Superior temporal gyrus (tissue), 1 donor: ENCODE data around the gene RASA3.
"Not testable (repeated sequence)": the region's sequence is repeated elsewhere in the genome, so short reads cannot be mapped to it uniquely, and the experiment has no call there.

Source experiments
- DNase-seq: peaks from one replicate; pipeline ENCODE4 v3.0.0-alpha.2; 2016; ENCODE audit errors: extremely low spot score

The RASA3 gene

GRCh38 chr13:114081761-114082681 lies 50.4 kb downstream of the RASA3 start:
- no peak for DNase-seq

- DNase-seq: no peak
Observed at GRCh38 chr13:114080739-114081561, 51.5 kb downstream of the RASA3 start.

GRCh38 chr13:114079601-114080536 lies 52.6 kb downstream of the RASA3 start:
- DNase-seq: no peak

GRCh38 chr13:114078461-114079451 lies 53.7 kb downstream of the RASA3 start:
- no peak for DNase-seq

- no peak for DNase-seq
Observed at GRCh38 chr13:114077933-114078325, 54.5 kb downstream of the RASA3 start.

GRCh38 chr13:114077099-114077932 lies 55.1 kb downstream of the RASA3 start:
- DNase-seq: no peak

GRCh38 chr13:114076329-114077090 lies 55.9 kb downstream of the RASA3 start:
- no peak for DNase-seq

DNA sequence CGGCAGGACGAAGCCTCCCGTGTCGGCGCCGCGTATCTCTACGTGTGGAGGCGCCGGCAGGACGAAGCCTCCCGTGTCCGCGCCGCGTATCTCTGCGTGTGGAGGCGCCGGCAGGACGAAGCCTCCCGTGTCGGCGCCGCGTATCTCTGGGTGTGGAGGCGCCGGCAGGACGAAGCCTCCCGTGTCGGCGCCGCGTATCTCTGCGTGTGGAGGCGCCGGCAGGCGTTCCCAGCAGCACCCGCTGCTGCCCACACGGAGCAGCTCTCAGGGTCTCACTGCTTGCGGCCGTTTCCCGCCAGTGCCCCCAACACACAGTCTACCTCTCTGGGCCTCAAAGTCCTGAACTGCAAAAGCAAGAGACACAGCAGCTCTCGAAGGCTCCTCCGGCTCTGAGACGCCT lies 56.6 kb downstream of the RASA3 start:
- not testable (repeated sequence) for DNase-seq

DNA sequence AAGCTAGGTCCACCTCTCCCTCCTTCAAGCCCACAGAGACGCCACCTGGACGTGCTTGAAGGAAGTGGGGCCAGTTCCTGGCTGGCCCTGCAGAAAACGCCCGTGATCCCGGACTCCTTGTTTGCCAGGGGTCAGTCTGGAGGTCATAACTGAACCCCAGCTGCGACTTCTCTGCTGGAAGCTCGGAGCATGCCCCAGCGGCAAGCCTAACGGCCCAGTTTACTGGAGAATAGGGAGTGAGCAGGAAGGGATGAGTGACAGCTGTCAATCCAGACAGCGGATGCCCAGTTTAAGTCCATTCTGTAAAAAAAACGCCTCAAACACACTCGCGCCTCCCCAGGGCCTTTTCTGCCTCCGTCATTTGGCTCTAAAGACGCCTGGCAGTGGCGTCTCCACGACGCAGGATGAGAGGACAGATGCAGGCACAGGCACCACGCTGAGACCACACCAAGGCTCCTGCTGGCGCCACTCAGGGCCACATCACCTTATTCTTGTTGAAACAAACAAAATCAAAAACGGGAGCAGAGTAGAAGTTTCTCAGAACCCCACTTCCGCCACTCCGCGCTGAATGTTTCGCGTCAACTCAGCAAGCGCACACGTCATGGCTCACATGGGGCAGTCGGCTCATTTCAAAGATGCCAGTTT lies 57.6 kb downstream of the RASA3 start:
- no peak for DNase-seq

GRCh38 chr13:114073881-114074612 lies 58.4 kb downstream of the RASA3 start:
- no peak for DNase-seq

GRCh38 chr13:114072421-114072820 lies 60.0 kb downstream of the RASA3 start:
- no peak for DNase-seq

DNA sequence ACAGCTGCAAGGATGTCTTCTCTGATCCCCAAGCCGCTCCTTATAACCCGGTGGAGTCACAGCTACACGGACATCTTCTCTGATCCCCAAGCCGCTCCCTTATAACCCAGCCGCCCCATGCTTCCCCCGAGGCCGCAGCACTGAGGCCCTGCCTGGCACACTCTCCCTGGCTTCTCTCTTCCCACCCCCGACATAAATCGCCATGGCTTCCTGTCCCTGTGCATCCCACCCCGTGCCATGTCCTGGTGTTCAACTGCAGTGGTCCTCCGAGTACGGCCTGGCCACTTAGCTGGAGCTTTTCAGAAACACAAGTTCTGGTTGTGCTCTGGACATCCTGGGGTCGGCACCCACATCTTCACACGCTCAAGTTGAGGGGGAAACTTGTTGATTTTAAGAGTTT lies 60.4 kb downstream of the RASA3 start:
- no peak for DNase-seq

- DNase-seq: peak; percentile 38
Observed at GRCh38 chr13:114071410-114071809, 61.0 kb downstream of the RASA3 start.

GRCh38 chr13:114070098-114070799 lies 62.2 kb downstream of the RASA3 start:
- no peak for DNase-seq

- DNase-seq: no peak
Observed at GRCh38 chr13:114069376-114070097, 62.9 kb downstream of the RASA3 start.

DNA sequence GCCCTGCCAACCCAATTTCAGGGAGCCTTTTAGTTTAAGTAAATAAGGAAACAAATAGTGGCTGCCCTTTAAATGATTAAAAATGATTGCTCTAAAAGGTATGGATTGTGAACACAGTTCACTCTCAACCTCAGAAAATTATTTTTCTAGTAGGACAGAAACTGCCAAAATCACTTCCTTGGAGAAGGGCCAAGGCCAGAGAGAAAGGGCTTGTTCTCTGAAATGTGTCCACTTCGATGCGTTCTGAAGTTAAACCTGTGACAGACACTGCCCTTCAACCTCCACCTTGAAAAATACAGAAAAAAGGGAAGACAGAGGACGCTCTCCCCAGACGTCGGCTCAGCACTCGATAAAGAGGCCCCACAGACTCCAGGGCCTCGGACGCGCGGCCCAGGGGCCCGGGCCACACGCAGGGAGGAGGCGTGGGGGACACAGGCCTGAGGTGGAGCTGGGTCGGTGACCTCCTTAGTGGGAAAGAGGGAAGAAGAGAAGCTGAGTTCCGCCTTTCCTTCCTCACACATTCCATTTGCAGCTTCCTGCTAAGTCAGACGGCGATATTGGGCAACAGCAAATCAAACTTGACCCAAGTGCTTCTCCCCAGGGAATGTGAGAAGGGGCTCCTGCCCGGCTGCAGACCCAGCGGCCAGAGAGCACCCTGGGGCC lies 63.6 kb downstream of the RASA3 start:
- DNase-seq: no peak
